Activated naive CD8-positive, alpha-beta T cell treated with anti-CD3 and anti-CD28 coated beads, Interleukin-2, amount 10 ng/mL, durations not matched to agents 7 days and 5 days (primary cell): ENCODE results near the gene AUH. TPM values are rescaled to one million over a fixed set of nuclear protein-coding genes. Genes with fewer than 3 reads are reported as not detected.

Source experiments
- ATAC-seq: fragments of 150-1000 bp; cut with Tn5 transposase; one replicate; pipeline ENCODE4 v1.10.0; 2021; ENCODE audit warnings: low read depth, moderate library complexity
- POLR2A ChIA-PET: fragments of 350-600 bp; sonication (Branson Sonifier 250); formaldehyde crosslinking; loops from one replicate; lab custom pipeline; 2021; ENCODE audit warnings: antibody characterized with exemption; lab: Charles Lee
- DNase-seq: peaks from one replicate; pipeline ENCODE4 v3.0.0; 2021
- H3K27ac Mint-ChIP-seq: one replicate; pipeline ENCODE4 v1.8.0; 2022; ENCODE audit warnings: mild to moderate bottlenecking, mixed read lengths
- H3K27me3 Mint-ChIP-seq: one replicate; pipeline ENCODE4 v1.8.0; 2022; ENCODE audit warnings: mild to moderate bottlenecking, moderate library complexity, mixed read lengths
- H3K36me3 Mint-ChIP-seq: one replicate; pipeline ENCODE4 v1.8.0; 2021; ENCODE audit warnings: mild to moderate bottlenecking, mixed read lengths
- H3K4me1 Mint-ChIP-seq: one replicate; pipeline ENCODE4 v1.8.0; 2021; ENCODE audit warnings: mixed read lengths
- H3K4me3 Mint-ChIP-seq: one replicate; pipeline ENCODE4 v1.8.0; 2022; ENCODE audit warnings: mild to moderate bottlenecking, moderate library complexity, mixed read lengths
- H3K9me3 Mint-ChIP-seq: one replicate; pipeline ENCODE4 v1.8.0; 2021; ENCODE audit warnings: mixed read lengths
- total RNA-seq, 2 experiments: library from RNA; stranded (reverse); gene quantifications; one replicate each; pipeline ENCODE4 v1.2.3, GENCODE V29; 2021

Gene AUH
- total RNA-seq, 2 experiments from 2014 or later = 15.8 to 17.2 TPM

- peaks cover 52% of the 10 kb centered on the region for H3K4me1 Mint-ChIP-seq
- ATAC-seq (no peak), DNase-seq (no peak)
- no peak overlapping the region for H3K4me3 Mint-ChIP-seq
- no peaks in the 10 kb centered on the region for H3K27me3 Mint-ChIP-seq
- peaks cover 16% of the 10 kb centered on the region for H3K9me3 Mint-ChIP-seq
- POLR2A ChIA-PET = interaction anchor here (2.9 kb wide), 1 partner anchor 45 kb away, joined by 11 read pairs; no protein-coding TSS in a partner anchor
- no peak overlapping the region for H3K27ac Mint-ChIP-seq
- H3K36me3 Mint-ChIP-seq = peaks cover 28% of the 10 kb centered on the region
Observed at GRCh38 chr9:91196103-91196950, 165.4 kb downstream of the AUH start.

GRCh38 chr9:91195372-91196012 is 166.2 kb downstream of the AUH start:
- no peak overlapping the region for H3K4me3 Mint-ChIP-seq
- no peak for DNase-seq
- peaks cover 12% of the 10 kb centered on the region for H3K9me3 Mint-ChIP-seq
- H3K36me3 Mint-ChIP-seq = peaks cover 20% of the 10 kb centered on the region
- H3K27ac Mint-ChIP-seq = peak overlapping the region; percentile 65
- no peaks in the 10 kb centered on the region for H3K27me3 Mint-ChIP-seq
- peaks cover 56% of the 10 kb centered on the region for H3K4me1 Mint-ChIP-seq
- no peak for ATAC-seq
- POLR2A ChIA-PET = interaction anchor here (0.6 to 2.9 kb wide), 2 partner anchors 44 to 95 kb away, joined by 5 to 11 read pairs; no protein-coding TSS in a partner anchor

- H3K27ac Mint-ChIP-seq = peak overlapping the region; percentile 99
- H3K9me3 Mint-ChIP-seq = peaks cover 8% of the 10 kb centered on the region
- ATAC-seq (peak; percentile 79), DNase-seq (peak; percentile 88)
- H3K4me3 Mint-ChIP-seq = peak overlapping the region; percentile 79
- no peaks in the 10 kb centered on the region for H3K27me3 Mint-ChIP-seq
- POLR2A ChIA-PET = interaction anchor here (1.0 to 2.9 kb wide), 9 partner anchors 9 to 104 kb away, joined by 3 to 11 read pairs (median 4); no protein-coding TSS in a partner anchor
- H3K4me1 Mint-ChIP-seq = peaks cover 50% of the 10 kb centered on the region
- H3K36me3 Mint-ChIP-seq = peaks cover 21% of the 10 kb centered on the region
Observed at GRCh38 chr9:91193658-91194391, 167.9 kb downstream of the AUH start.

- peaks cover 50% of the 10 kb centered on the region for H3K4me1 Mint-ChIP-seq
Observed at GRCh38 chr9:91193087-91193657, 168.5 kb downstream of the AUH start.

GRCh38 chr9:91192381-91193086 is 169.2 kb downstream of the AUH start:
- Mint-ChIP-seq H3K27me3 (no peaks in the 10 kb centered on the region), H3K36me3 (peaks cover 24% of the 10 kb centered on the region), H3K4me1 (peaks cover 50% of the 10 kb centered on the region), H3K4me3 (peak overlapping the region; percentile 79), H3K9me3 (peaks cover 13% of the 10 kb centered on the region), H3K27ac (peak overlapping the region; percentile 99)
- POLR2A ChIA-PET = interaction anchor here (0.5 to 2.5 kb wide), 15 partner anchors 8 to 521 kb away, joined by 3 to 13 read pairs (median 4); partner anchors contain the start of gene NFIL3
- DNase-seq (no peak), ATAC-seq (no peak)

More at GRCh38 chr9:91193087-91193657, 168.5 kb downstream of the AUH start:
- peaks cover 23% of the 10 kb centered on the region for H3K36me3 Mint-ChIP-seq
- POLR2A ChIA-PET = interaction anchor here (0.7 to 2.9 kb wide), 17 partner anchors 9 to 104 kb away, joined by 3 to 13 read pairs (median 4); no protein-coding TSS in a partner anchor
- H3K27me3 Mint-ChIP-seq = no peaks in the 10 kb centered on the region
- peaks cover 12% of the 10 kb centered on the region for H3K9me3 Mint-ChIP-seq
- peak overlapping the region; percentile 99 for H3K27ac Mint-ChIP-seq
- DNase-seq (peak; percentile 71), ATAC-seq (peak; percentile 37)
- H3K4me3 Mint-ChIP-seq = peak overlapping the region; percentile 79

- Mint-ChIP-seq H3K27ac (peak overlapping the region; percentile 74), H3K36me3 (peaks cover 29% of the 10 kb centered on the region), H3K27me3 (no peaks in the 10 kb centered on the region), H3K9me3 (peaks cover 13% of the 10 kb centered on the region), H3K4me1 (peaks cover 58% of the 10 kb centered on the region), H3K4me3 (peak overlapping the region; percentile 60)
- ATAC-seq (no peak), DNase-seq (no peak)
- POLR2A ChIA-PET = interaction anchor here (0.7 to 2.5 kb wide), 10 partner anchors 8 to 233 kb away, joined by 3 to 13 read pairs (median 5); partner anchors contain the start of gene NFIL3
Observed at GRCh38 chr9:91191411-91192380, 170.0 kb downstream of the AUH start.

GRCh38 chr9:91190062-91190461 is 171.7 kb downstream of the AUH start:
- no peaks in the 10 kb centered on the region for H3K27me3 Mint-ChIP-seq
- ATAC-seq (no peak), DNase-seq (no peak)
- no peak overlapping the region for H3K27ac Mint-ChIP-seq
- H3K36me3 Mint-ChIP-seq = peaks cover 23% of the 10 kb centered on the region
- H3K4me1 Mint-ChIP-seq = peaks cover 58% of the 10 kb centered on the region
- peaks cover 13% of the 10 kb centered on the region for H3K9me3 Mint-ChIP-seq
- H3K4me3 Mint-ChIP-seq = no peak overlapping the region
- POLR2A ChIA-PET = no interaction called here

GRCh38 chr9:91188719-91189590 is 172.8 kb downstream of the AUH start:
- peaks cover 13% of the 10 kb centered on the region for H3K9me3 Mint-ChIP-seq
- no peak for DNase-seq
- H3K36me3 Mint-ChIP-seq = peaks cover 27% of the 10 kb centered on the region
- no peak overlapping the region for H3K27ac Mint-ChIP-seq
- ATAC-seq = no peak
- H3K27me3 Mint-ChIP-seq = no peaks in the 10 kb centered on the region
- POLR2A ChIA-PET = no interaction called here
- H3K4me1 Mint-ChIP-seq = peaks cover 47% of the 10 kb centered on the region
- H3K4me3 Mint-ChIP-seq = no peak overlapping the region

GRCh38 chr9:91187965-91188344 is 173.8 kb downstream of the AUH start:
- H3K9me3 Mint-ChIP-seq = peaks cover 13% of the 10 kb centered on the region
- POLR2A ChIA-PET = no interaction called here
- H3K4me1 Mint-ChIP-seq = peaks cover 40% of the 10 kb centered on the region
- DNase-seq (no peak), ATAC-seq (no peak)
- H3K36me3 Mint-ChIP-seq = peaks cover 27% of the 10 kb centered on the region
- H3K4me3 Mint-ChIP-seq = no peak overlapping the region
- no peaks in the 10 kb centered on the region for H3K27me3 Mint-ChIP-seq
- H3K27ac Mint-ChIP-seq = no peak overlapping the region

- peaks cover 27% of the 10 kb centered on the region for H3K36me3 Mint-ChIP-seq
- DNase-seq (no peak), ATAC-seq (no peak)
- peaks cover 13% of the 10 kb centered on the region for H3K9me3 Mint-ChIP-seq
- POLR2A ChIA-PET = interaction anchor here (1.0 kb wide), 3 partner anchors 21 to 237 kb away, joined by 3 to 4 read pairs (median 3); no protein-coding TSS in a partner anchor
- peak overlapping the region; percentile 39 for H3K27ac Mint-ChIP-seq
- H3K4me3 Mint-ChIP-seq = no peak overlapping the region
- no peaks in the 10 kb centered on the region for H3K27me3 Mint-ChIP-seq
- peaks cover 37% of the 10 kb centered on the region for H3K4me1 Mint-ChIP-seq
Observed at GRCh38 chr9:91187311-91187964, 174.3 kb downstream of the AUH start.
